ENCODE data around the gene CALM1. TPM values are rescaled to one million over a fixed set of nuclear protein-coding genes. Genes with fewer than 3 reads are reported as not detected.

The CALM1 gene
- total and polyA plus RNA-seq, 8 donors: 213 to 1,126 (median 356) TPM

DNA sequence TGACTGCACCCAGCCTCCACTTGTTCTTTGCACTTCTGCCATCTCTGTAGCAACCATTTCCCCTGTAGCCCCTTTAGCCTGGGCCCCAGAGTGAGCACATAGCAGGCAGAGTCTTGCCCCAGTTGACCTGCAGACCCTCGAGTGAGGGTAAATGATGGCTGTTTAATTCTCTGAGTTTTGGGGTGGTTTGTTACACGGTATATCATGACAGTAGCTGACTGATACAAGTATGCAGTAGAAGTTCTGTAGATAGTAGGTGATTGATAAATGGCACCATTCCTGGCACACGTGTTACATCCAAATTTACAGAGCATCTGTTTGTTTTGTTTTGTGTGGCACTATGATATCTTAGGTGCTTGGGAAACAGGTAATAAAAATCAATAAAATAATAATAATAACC is 32.4 kb downstream of the CALM1 start:
- Histone ChIP-seq H3K9me3 (no peaks in the 10 kb centered on the region), H3K4me1 (peaks cover 0 to 9% (median 3%) of the 10 kb centered on the region in 4 donors), H3K4me3 (no peak overlapping the region), H3K36me3 (no peaks in the 10 kb centered on the region), H3K27me3 (no peaks in the 10 kb centered on the region), H3K27ac (no peak overlapping the region)
- intact Hi-C loops (cut with DNase I; ENCODE audit: low total_unique reads): no loop called here
- no peak for DNase-seq
- TF ChIP-seq, protein P1, sequence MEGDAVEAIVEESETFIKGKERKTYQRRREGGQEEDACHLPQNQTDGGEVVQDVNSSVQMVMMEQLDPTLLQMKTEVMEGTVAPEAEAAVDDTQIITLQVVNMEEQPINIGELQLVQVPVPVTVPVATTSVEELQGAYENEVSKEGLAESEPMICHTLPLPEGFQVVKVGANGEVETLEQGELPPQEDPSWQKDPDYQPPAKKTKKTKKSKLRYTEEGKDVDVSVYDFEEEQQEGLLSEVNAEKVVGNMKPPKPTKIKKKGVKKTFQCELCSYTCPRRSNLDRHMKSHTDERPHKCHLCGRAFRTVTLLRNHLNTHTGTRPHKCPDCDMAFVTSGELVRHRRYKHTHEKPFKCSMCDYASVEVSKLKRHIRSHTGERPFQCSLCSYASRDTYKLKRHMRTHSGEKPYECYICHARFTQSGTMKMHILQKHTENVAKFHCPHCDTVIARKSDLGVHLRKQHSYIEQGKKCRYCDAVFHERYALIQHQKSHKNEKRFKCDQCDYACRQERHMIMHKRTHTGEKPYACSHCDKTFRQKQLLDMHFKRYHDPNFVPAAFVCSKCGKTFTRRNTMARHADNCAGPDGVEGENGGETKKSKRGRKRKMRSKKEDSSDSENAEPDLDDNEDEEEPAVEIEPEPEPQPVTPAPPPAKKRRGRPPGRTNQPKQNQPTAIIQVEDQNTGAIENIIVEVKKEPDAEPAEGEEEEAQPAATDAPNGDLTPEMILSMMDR (IDR thresholded peaks at IDR 0.05): no peak
- TF ChIP-seq POLR2AphosphoS5 (IDR thresholded peaks at IDR 0.05) (no peak), EP300 (IDR thresholded peaks at IDR 0.05) (no peak), POLR2A (IDR thresholded peaks at IDR 0.05) (no peak)
- 85 to 98% (median 91%) methylated on average over 3 of the region's 3 CpGs for WGBS, 5 donors

DNA sequence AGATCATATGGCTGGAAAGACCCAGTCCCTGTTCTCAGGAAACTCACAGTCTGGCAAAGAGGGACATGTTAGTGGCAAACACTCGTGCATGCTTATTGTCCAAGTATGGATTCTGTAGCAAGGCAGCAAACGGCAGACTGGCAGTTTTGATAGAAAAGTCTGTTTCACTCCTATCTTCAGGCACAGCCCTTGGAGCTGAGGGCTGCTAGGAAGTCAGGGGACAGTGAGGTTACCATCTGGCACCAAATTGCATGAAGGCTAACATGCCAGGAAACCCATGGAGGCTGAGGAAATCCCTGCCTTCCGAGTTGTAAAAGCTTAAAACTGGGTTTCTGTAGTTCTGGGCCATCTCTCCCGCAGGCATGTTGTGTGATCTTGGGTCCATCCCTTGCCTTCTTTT is 32.9 kb downstream of the CALM1 start:
- Histone ChIP-seq H3K27me3 (no peaks in the 10 kb centered on the region), H3K9me3 (no peaks in the 10 kb centered on the region), H3K4me1 (peaks cover 0 to 9% (median 3%) of the 10 kb centered on the region in 4 donors), H3K4me3 (no peak overlapping the region), H3K27ac (no peak overlapping the region), H3K36me3 (no peaks in the 10 kb centered on the region)
- 68 to 90% (median 74%) methylated on average over 4 of the region's 4 CpGs for WGBS, 5 donors
- TF ChIP-seq POLR2AphosphoS5 (IDR thresholded peaks at IDR 0.05) (no peak), EP300 (IDR thresholded peaks at IDR 0.05) (no peak), POLR2A (IDR thresholded peaks at IDR 0.05) (no peak)
- TF ChIP-seq, protein P1 (IDR thresholded peaks at IDR 0.05): no peak
- no peak for DNase-seq
- intact Hi-C loops (cut with DNase I; ENCODE audit: low total_unique reads): no loop called here

DNA sequence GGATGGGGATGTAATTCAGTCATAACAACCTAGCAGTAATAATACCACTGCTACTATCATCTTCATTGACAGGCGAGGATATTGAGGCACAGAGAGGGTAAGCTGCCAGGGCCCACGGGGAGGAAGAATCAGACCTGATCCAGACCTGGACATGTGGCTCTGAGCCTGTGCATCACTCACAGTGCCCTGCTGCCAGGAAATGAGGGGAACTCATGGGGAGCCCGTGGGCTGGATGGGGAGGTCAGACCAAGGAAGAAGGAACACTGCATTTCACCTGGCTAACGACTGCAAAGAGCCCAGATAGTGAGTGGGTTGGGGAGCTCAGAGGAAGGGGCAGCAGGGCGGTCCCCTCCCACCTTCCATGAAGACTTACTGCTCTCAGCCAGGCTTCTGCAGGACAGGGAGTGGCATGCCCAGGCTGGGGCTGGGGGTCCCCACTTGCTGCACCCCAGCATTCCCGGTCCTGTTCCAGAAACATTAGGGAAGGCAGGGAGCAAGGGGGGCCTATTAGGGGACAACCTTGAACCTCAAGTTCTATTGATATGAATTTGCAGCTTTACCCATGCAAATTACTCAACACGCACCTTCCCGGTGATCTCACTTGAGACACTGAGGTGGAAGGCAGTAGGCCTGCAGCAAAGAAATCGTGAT is 37.7 kb downstream of the CALM1 start:
- no peak for DNase-seq
- H3K4me3 ChIP-seq: no peak overlapping the region
- H3K4me1 ChIP-seq: no peaks in the 10 kb centered on the region
- H3K27ac ChIP-seq: no peak overlapping the region
- intact Hi-C loops (cut with DNase I; ENCODE audit: low total_unique reads): no loop called here
- TF ChIP-seq, protein P1 (IDR thresholded peaks at IDR 0.05): no peak
- no peak for TF ChIP-seq POLR2A (IDR thresholded peaks at IDR 0.05)
- no peak for TF ChIP-seq EP300 (IDR thresholded peaks at IDR 0.05)
- TF ChIP-seq POLR2AphosphoS5 (IDR thresholded peaks at IDR 0.05): no peak
- no peaks in the 10 kb centered on the region for H3K9me3 ChIP-seq
- WGBS, 5 donors: 82 to 90% (median 88%) methylated on average over 9 of the region's 9 CpGs
- H3K27me3 ChIP-seq: no peaks in the 10 kb centered on the region
- H3K36me3 ChIP-seq: no peaks in the 10 kb centered on the region

DNA sequence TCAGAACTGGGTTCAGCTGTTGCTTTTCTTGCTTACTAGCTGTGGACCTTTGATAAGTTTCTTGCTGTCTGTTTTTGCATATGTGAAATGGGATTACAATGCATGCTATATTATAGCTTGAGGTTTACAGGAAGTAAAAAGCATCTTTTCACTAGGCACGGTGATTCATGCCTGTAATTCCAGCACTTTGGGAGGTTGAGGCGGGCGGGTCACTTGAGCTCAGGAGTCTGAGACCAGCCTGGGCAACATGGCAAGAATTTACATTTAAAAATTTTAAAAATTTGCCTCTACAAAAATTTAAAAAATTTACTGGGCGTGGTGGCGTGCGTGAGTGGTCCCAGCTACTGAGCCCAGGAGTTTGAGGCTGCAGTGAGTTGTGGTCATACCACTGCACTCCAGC is 42.0 kb downstream of the CALM1 start:
- no peak overlapping the region for H3K27ac ChIP-seq
- intact Hi-C loops (cut with DNase I; ENCODE audit: low total_unique reads): no loop called here
- no peaks in the 10 kb centered on the region for H3K36me3 ChIP-seq
- DNase-seq: no peak
- no peak overlapping the region for H3K4me3 ChIP-seq
- no peaks in the 10 kb centered on the region for H3K27me3 ChIP-seq
- no peak for TF ChIP-seq POLR2AphosphoS5 (IDR thresholded peaks at IDR 0.05)
- TF ChIP-seq, protein P1 (IDR thresholded peaks at IDR 0.05): no peak
- no peak for TF ChIP-seq EP300 (IDR thresholded peaks at IDR 0.05)
- TF ChIP-seq POLR2A (IDR thresholded peaks at IDR 0.05): no peak
- H3K4me1 ChIP-seq: no peaks in the 10 kb centered on the region
- 88 to 95% (median 92%) methylated on average over 6 of the region's 6 CpGs for WGBS, 5 donors
- H3K9me3 ChIP-seq: no peaks in the 10 kb centered on the region
